Cerebellar nuclear complex (tissue), 1 donor: ENCODE data around the gene SNCB.

Experiments used
- DNase-seq, 2 experiments: peaks; one replicate each; lab custom pipeline; 2025; lab: John Stamatoyannopoulos, UW

SNCB gene

DNA sequence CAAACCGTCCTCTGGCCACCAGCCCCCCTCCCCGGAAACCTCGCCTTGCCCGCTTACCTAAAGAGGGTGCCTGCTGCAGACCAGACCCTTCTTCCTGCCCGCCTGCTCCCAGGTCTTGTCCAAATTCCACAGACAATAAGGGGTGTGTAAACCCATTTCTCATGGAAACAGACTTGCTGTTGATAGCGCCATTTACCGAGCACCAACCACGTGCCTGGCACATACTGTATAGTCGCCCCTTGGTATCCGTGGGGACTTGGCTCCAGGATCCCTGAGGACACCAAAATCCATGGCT lies 56.1 kb downstream of the SNCB start:
- no peak for DNase-seq

GRCh38 chr5:176573564-176574296 lies 56.6 kb downstream of the SNCB start:
- peak in 1 of 2 experiments; percentile 25 for DNase-seq
